ENCODE results near the gene POLR3A. TPM values are rescaled to one million over a fixed set of nuclear protein-coding genes. Genes with fewer than 3 reads are reported as not detected.

Gene POLR3A
- total RNA-seq, 1 donor from 2014 or later: 22.1 TPM

DNA sequence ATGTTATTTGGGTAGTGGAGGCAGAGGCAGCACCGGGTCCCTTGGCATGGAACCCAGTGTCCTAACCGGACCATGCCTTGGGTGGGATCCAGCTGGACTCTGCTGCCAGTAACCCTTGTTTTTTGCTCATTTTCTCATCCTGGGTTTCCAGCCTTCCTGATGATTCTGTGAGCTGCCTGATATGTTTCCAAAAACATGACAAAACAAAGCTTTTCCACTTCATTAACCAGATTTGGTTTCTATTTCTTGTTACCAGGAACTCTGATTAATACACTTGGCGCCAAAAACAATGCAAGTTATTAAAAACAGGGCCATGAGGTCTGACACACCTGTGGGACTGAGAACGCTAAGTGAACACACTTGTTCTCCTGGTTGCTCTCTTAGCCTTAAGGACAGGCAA, 69.9 kb downstream of the POLR3A start:
- no peak for DNase-seq (ENCODE audit: low read depth)
- TF ChIP-seq, protein P1, sequence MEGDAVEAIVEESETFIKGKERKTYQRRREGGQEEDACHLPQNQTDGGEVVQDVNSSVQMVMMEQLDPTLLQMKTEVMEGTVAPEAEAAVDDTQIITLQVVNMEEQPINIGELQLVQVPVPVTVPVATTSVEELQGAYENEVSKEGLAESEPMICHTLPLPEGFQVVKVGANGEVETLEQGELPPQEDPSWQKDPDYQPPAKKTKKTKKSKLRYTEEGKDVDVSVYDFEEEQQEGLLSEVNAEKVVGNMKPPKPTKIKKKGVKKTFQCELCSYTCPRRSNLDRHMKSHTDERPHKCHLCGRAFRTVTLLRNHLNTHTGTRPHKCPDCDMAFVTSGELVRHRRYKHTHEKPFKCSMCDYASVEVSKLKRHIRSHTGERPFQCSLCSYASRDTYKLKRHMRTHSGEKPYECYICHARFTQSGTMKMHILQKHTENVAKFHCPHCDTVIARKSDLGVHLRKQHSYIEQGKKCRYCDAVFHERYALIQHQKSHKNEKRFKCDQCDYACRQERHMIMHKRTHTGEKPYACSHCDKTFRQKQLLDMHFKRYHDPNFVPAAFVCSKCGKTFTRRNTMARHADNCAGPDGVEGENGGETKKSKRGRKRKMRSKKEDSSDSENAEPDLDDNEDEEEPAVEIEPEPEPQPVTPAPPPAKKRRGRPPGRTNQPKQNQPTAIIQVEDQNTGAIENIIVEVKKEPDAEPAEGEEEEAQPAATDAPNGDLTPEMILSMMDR (IDR thresholded peaks at IDR 0.05; ENCODE audit: insufficient read depth, low read length, poor library complexity, severe bottlenecking): no peak
- H3K27me3 ChIP-seq (ENCODE audit: control insufficient read depth, insufficient read depth, low read length): no peaks in the 10 kb centered on the region
- H3K4me3 ChIP-seq (ENCODE audit: low read depth, low read length): no peak overlapping the region
- no peaks in the 10 kb centered on the region for H3K36me3 ChIP-seq (ENCODE audit: control insufficient read depth, insufficient read depth, low read length)

DNA sequence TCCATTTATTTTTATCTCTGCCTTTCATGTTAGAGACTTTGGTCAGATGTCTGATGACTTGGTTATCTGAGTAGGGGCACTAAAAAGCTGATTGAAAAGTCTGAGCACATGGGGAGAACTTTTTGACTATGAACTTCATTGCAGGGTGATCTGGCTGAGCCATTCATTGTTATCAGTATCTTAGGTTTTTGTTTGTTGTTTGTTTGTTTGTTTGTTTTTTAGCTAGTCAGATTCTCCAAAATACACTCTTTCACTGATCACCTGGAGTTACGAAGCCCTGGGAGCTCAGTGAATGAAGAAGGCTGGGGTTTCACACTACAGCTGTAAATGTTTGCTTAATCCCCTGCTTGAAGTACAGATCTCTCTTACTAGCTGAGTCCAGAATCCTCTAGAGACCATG, 74.2 kb downstream of the POLR3A start:
- no peaks in the 10 kb centered on the region for H3K36me3 ChIP-seq (ENCODE audit: control insufficient read depth, insufficient read depth, low read length)
- H3K27me3 ChIP-seq (ENCODE audit: control insufficient read depth, insufficient read depth, low read length): no peaks in the 10 kb centered on the region
- TF ChIP-seq, protein P1 (IDR thresholded peaks at IDR 0.05; ENCODE audit: insufficient read depth, low read length, poor library complexity, severe bottlenecking): no peak
- DNase-seq (ENCODE audit: low read depth): no peak
- H3K4me3 ChIP-seq (ENCODE audit: low read depth, low read length): no peak overlapping the region

DNA sequence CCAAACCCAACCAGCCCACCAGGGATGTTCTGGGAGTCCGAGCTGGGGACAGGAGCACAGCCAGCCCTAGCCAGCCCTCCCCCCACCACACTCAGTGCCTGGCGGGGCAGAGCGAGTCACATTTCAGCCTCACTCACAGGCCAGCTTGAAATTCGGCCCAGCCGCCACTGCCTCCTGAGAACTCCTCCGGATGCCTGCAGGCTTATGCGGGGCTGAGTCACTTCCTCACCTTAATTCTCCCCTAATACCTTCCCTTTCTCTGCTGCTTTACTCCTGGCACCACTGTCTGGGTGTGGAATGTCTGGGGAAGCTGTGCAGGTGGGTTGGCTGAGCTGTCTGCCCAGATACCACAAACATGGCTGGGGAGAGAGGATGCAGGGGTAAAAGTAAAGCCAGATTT, 80.1 kb downstream of the POLR3A start:
- H3K36me3 ChIP-seq (ENCODE audit: control insufficient read depth, insufficient read depth, low read length): no peaks in the 10 kb centered on the region
- peak; percentile 78 for DNase-seq (ENCODE audit: low read depth)
- no peak overlapping the region for H3K4me3 ChIP-seq (ENCODE audit: low read depth, low read length)
- TF ChIP-seq, protein P1 (IDR thresholded peaks at IDR 0.05; ENCODE audit: insufficient read depth, low read length, poor library complexity, severe bottlenecking): no peak
- no peaks in the 10 kb centered on the region for H3K27me3 ChIP-seq (ENCODE audit: control insufficient read depth, insufficient read depth, low read length)

DNA sequence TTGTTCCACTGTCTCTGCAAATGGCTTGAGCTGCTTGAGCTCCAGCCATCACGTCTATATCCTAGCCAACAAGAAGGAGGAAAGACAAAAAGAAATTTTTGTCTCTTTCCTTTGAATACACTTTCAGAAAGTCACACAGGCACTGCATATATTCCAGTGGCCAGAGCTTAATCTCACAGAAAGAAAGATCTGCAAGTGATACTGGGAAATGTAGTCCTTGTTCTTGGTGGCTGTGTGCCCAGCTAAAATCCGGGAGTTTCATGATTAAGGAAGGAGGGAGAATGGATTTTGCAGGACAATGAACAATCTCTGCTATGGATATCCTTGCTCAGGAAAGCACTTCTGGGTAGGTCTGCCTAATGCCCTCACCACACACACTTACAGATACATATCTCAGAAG, 83.2 kb downstream of the POLR3A start:
- Histone ChIP-seq H3K36me3 (ENCODE audit: control insufficient read depth, insufficient read depth, low read length) (no peaks in the 10 kb centered on the region), H3K4me3 (ENCODE audit: low read depth, low read length) (no peak overlapping the region), H3K27me3 (ENCODE audit: control insufficient read depth, insufficient read depth, low read length) (no peaks in the 10 kb centered on the region)
- TF ChIP-seq, protein P1 (IDR thresholded peaks at IDR 0.05; ENCODE audit: insufficient read depth, low read length, poor library complexity, severe bottlenecking): no peak
- no peak for DNase-seq (ENCODE audit: low read depth)

DNA sequence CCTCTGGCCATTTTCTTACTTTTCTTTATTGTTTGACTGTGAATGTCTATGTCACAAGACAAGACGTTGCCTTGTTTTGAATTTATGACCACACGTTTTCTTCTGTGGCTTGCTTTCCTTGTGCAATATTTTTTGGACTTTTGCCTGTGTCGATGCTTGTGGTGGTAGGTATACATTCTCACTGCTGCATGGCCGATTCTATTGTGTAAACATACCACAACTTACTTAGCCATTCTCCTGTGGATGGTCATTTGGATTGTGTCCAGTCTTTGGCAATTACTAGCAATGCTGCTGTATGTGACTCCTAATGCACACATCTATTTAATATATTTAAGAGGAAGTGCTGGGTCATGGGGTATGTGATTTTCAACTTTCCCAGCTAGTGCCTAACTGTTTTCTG, 84.8 kb downstream of the POLR3A start:
- Histone ChIP-seq H3K27me3 (ENCODE audit: control insufficient read depth, insufficient read depth, low read length) (no peaks in the 10 kb centered on the region), H3K4me3 (ENCODE audit: low read depth, low read length) (no peak overlapping the region), H3K36me3 (ENCODE audit: control insufficient read depth, insufficient read depth, low read length) (no peaks in the 10 kb centered on the region)
- DNase-seq (ENCODE audit: low read depth): peak; percentile 41
- TF ChIP-seq, protein P1 (IDR thresholded peaks at IDR 0.05; ENCODE audit: insufficient read depth, low read length, poor library complexity, severe bottlenecking): no peak

DNA sequence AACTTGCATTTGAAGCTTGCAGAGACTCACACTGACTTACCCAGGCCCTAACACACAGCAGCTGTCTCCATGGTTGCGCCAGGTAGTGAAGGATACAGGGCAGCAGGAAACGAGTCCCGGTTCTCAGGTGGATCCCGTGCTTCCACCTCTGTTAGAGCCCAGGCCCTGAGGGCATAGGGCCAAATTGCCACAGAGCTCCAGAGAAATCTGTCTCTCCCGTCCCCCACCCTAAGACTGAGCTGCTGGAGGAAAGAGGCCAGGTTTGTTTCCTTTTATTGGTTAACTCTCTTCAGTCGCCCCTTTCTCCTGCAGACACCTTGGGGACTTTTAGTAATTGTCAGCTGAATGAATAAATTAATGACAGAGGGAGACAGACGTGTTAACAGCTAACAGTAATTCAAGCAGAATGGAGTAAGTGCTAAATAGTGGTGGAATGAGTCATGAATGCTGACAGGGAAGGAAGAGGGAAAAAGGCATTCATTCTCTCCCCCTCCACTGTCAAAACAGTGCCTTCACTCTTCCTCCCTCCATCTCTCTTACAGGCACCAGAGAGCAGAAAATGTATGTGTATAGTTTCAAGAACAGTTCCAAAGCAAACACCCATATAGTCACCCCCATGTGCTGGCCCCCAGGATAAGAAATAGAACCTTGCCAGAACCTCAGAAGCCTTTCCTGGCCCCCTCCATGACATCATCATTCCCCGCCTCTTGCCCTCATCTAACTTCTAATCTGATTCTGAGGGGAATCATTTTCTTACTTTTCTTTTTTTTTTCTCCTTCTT, 86.0 kb downstream of the POLR3A start:
- Histone ChIP-seq H3K36me3 (ENCODE audit: control insufficient read depth, insufficient read depth, low read length) (no peaks in the 10 kb centered on the region), H3K27me3 (ENCODE audit: control insufficient read depth, insufficient read depth, low read length) (no peaks in the 10 kb centered on the region), H3K4me3 (ENCODE audit: low read depth, low read length) (no peak overlapping the region)
- peak; percentile 84 for DNase-seq (ENCODE audit: low read depth)
- TF ChIP-seq, protein P1 (IDR thresholded peaks at IDR 0.05; ENCODE audit: insufficient read depth, low read length, poor library complexity, severe bottlenecking): no peak

Data from kidney epithelial cell (primary cell).